NK-92 (cell line): ENCODE results near the gene CRTC3.
"Not testable (repeated sequence)": the region's sequence is repeated elsewhere in the genome, so short reads cannot be mapped to it uniquely, and the experiment has no call there.

Experiments
- DNase-seq: peaks from one replicate; lab custom pipeline; 2025; ENCODE audit not compliant: unreplicated experiment; lab: John Stamatoyannopoulos, UW

The CRTC3 gene

GRCh38 chr15:90618330-90619125 lies 88.8 kb downstream of the CRTC3 start:
- DNase-seq: no peak

GRCh38 chr15:90619468-90619867 lies 89.7 kb downstream of the CRTC3 start:
- no peak for DNase-seq

DNA sequence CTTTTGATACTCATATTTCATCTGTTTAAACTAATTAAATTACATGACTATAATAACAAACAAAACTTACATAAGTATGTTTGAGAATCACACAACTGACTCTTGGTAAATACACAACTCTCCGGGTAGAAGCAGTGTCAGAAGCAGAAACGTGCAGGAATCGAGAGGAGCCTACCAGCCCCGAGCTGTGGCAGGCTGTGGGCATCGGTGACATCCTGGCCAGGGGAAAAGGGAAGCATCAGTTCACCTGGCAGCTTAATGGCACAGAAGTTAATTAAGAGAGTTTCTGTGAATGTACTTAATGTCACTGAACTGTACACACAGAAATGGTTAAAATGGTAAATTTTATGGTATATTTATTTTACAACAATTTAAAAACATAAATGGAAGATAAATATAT lies 90.2 kb downstream of the CRTC3 start:
- DNase-seq: no peak

DNA sequence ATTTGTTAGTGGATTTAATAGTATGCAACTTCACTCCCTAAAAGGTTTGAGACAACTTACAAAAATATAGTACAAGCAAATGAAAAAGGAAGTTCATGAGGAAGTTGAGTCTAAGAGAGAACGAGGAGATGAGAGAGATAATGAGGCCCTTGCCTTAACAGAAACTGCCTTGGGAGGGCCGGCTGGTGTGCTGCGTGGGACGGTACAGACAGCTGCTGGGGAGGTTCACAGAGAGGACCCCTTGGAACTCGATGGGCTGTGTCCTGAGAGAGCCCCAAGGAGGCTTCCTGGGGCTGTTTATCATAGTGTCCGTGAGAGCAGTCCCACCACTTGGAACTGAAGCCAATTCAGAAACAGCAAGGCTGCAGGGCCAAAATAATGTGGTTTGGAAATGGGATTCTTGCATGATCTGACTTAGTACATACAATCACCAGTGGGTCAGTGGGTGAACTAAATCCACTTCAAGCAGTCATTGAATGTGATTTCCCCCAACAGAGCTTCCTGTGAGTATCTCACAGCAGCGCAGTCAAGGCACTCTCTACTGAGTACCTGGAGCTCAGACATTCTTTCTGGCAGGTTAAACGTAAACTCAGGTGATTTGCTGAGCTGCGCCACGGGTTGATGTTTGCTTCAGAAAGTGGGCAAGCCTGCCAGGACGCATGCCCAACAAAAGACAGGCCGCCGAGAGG lies 90.8 kb downstream of the CRTC3 start:
- DNase-seq: no peak

- no peak for DNase-seq
Observed at GRCh38 chr15:90623854-90624253, 94.1 kb downstream of the CRTC3 start.

DNA sequence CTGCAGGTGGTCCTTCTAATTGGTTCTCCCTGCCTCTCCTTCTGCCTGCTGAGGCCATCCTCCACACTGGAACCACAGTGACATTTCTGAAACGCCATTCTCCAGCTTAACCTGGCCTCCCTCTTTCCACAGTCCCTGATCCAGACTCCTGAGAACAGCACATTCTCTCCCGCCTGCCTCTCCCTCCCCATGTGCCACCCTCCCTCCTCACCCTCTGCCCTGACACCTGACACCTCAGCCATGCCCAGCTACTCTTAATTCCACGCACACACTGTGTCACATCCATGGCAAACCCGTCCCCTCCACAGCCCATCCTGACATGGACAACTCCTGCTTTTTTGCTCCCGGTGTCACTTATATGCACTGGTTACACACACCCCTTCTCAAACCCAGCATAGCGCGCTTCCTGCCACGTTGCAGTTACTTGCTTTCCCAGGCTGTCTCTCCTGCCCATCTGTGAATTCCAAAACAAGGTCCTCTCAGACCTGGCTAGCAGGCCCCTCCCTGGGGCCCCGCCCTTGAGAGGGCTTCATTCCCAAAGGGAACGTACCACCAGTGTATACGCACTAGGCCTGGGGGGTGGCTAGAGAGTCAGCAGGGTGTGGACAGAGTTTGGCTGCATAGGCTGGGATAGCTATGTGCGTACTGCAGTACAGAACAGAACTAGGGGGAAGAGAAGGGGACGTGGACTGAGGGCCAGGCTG lies 94.7 kb downstream of the CRTC3 start:
- DNase-seq: no peak

DNA sequence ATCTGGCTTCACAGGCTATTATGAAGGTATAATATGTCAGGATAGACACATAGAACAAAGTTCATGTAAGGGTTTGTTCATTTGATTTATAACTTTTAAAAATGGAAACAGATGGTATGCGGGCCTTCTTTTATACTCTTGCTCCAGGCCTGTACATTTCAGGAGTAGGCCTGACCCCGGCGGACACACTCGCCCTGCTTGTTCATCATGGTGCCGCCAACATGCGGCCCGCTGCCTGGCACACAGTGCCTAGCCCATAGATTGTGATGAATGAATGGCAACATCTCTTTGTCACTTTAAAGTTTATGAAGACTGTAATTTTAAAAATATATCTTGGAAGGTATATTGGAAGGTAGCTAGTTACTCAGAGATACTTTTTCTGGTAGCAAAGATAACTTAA lies 95.3 kb downstream of the CRTC3 start:
- DNase-seq: no peak

DNA sequence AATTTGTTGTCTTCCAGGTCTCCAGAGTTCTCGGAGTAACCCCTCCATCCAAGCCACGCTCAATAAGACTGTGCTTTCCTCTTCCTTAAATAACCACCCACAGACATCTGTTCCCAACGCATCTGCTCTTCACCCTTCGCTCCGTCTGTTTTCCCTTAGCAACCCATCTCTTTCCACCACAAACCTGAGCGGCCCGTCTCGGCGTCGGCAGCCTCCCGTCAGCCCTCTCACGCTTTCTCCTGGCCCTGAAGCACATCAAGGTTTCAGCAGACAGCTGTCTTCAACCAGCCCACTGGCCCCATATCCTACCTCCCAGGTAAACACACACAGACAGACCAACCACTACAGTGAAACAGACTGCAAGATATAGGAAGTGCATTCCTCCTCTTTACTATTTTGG lies 99.5 kb downstream of the CRTC3 start:
- no peak for DNase-seq

DNA sequence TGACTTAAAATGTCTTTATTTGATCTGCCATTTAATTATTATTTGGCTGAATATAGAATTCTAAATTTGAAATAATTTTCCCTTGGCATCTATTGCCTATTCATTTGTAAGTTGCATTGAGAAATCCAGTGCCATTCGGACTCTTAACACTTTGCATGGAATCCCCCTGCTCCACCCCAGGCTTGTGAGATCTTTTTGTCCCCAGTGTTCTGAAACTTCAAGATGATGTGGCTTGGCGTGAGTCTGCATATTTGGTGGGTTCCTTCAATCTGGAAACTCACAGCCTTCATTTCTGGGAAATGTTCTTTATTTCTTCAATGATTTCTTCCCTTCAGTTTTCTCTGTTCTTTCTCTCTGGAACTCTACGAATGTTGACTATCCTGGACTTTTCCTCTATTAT lies 103.6 kb downstream of the CRTC3 start:
- DNase-seq: no peak

- not testable (repeated sequence) for DNase-seq
Observed at GRCh38 chr15:90636993-90637392, 107.3 kb downstream of the CRTC3 start.

GRCh38 chr15:90637693-90638092 lies 108.0 kb downstream of the CRTC3 start:
- no peak for DNase-seq

- no peak for DNase-seq
Observed at GRCh38 chr15:90638201-90638691, 108.5 kb downstream of the CRTC3 start.

GRCh38 chr15:90638963-90639362 lies 109.2 kb downstream of the CRTC3 start:
- DNase-seq: no peak

DNA sequence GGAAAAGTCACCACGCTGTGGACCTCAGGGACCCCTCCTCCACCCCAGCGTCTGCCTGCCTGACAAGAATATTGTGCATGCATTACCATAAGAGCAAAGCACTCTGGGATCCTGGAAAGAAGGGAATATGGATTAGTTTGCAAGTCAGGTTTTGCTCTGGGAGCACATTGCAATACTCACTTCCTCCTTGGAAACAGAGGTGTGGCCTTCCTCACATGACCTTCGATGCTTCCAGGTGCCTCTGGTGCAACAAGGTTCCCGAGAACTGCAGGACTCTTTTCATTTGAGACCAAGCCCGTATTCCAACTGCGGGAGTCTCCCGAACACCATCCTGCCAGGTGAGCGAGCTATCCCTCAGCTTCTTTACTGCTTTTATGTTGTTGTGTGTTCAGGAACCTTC lies 111.1 kb downstream of the CRTC3 start:
- DNase-seq: no peak

DNA sequence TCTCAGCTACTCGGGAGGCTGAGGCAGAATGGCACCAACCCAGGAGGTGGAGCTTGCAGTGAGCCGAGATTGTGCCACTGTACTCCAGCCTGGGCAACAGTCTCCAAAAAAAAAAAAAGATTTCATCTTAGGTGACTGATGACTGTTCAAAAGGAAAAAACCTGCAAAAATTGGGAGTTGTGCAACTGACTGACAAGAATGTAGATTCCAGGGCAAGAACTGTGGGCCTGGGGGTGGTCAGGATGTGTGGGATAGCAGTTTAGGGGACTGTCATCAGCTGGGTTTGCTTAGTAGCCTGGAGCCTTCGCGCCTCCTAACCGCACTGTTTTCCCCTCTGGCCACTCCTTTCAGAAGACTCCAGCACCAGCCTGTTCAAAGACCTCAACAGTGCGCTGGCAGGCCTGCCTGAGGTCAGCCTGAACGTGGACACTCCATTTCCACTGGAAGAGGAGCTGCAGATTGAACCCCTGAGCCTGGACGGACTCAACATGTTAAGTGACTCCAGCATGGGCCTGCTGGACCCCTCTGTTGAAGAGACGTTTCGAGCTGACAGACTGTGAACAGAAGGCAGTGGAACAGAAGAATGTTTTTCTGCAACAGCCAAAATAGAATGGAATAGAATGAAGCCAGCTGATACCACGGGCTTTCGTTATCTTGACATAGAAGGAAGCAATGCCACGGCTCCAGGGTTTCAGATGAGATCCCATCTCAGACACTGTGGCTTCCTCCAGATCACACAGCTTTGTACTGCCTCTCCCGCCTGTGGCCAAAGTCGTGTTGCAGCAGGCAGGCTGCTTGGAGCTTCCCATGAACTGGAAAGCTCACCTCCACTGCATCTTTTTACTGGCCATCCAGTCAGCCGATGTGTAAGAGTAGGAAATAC lies 112.1 kb downstream of the CRTC3 start:
- DNase-seq: no peak

DNA sequence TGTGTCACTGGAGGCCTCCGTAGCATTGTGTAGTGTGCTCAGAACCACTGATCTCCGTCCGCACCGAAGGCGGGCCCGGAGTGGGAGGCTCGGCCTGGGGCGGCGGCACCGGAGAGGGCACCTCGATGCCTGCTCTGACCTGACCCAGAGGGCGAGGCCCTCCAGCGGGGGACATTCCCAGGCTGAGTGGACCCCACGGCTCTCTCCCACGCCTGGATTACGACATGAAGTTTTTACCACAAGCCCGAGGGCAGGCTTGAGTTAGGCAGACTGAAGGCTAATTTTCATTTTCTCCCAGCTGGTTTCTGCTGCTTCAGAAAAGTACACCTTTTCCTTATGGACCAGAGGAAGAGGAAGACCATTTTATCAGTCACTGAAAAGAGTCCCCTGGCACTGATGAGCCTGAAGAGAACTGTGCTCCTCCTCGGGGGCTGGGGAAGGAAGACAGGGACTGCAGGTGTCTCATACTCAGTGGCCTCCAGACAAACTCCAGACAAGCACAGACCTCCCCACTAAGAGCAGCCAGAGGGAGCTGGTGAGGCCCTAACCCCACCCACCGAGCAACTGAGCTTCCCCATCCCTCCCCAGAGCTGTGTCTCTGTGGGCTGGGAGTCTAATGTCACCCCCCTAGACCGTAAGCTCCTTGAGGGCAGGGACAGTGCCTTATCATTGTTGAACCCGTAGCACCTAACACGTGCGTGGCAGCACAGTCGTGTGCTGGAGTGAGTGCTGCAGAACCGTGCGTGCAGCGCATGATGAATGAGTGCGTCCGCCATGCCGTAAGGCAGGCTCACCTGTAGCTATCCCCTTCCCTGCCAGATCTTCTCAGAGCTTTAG lies 113.0 kb downstream of the CRTC3 start:
- DNase-seq: no peak

DNA sequence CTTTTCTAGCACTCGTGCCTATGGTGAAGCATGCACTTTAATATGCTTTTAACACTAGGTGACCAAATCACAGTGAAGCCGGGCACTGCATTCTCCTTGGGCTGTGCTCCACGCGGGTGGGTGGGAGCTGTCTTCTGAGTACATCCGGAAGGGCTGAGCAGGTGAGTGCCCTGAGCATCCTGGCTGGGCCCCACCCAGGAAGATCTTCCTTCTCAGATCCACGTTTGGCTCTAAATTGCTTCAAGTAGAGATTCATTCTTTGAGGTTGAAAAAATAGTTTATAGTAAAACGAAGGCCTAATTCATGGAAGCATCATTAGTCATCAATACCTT lies 113.5 kb downstream of the CRTC3 start:
- no peak for DNase-seq

- no peak for DNase-seq
Observed at GRCh38 chr15:90644526-90644925, 114.8 kb downstream of the CRTC3 start.

DNA sequence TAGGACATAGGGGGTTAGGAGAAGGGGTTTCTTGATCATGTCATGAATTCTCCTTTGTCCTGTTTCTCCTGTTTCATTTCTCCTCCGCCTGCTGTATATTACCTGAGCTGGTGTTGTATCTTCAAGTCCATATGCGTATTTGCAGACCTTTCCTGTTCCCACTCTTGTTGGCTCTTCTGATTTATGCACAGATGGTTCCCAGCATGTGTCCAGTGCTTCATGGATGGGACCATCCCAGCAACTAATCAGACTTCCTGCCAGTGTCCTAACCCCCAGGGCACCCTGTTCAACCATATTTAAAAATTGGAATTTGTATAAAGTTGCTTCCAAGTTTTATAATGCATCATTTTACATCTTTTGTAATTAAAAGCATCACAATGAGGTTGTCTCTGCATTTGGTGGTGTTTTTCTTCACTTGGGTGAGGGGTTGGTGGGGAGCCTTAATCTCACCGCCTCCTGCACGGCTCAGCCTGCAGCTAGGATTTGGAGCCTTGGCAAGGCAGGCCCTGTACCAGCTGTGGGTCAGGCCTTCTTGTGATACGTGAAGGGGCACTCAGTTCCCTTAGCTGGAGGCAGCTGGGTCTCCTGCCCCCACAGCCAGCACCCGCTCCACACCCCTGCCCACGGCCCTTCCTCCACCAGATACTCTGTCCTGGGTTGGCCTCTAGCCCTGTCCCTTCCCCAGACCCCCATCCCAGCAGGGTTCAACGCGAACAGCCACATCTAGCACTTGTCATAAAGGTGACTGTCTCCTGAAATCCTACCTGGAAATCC lies 115.4 kb downstream of the CRTC3 start:
- no peak for DNase-seq
